H1 (cell line): ENCODE results near the gene INTS1. TPM values are rescaled to one million over a fixed set of nuclear protein-coding genes. Genes with fewer than 3 reads are reported as not detected.

Experiments
- CTCF ChIA-PET: fragments of 300-600 bp; sonication (Branson Sonifier 250); formaldehyde crosslinking; loops from one replicate; lab custom pipeline; 2021; ENCODE audit not compliant: partially characterized antibody; lab: Charles Lee
- POLR2A ChIA-PET: fragments of 300-600 bp; sonication (Branson Sonifier 250); formaldehyde crosslinking; loops from one replicate; lab custom pipeline; 2021; ENCODE audit warnings: inconsistent platforms; ENCODE audit not compliant: partially characterized antibody; lab: Charles Lee
- DNase-seq, 2 experiments: peaks; one replicate each; pipeline versions ENCODE4 v3.0.0 to v3.0.0-alpha.2; 2010 to 2022; ENCODE audit warnings: low spot score in 2 of 2, low read depth in 1 of 2, mixed read lengths in 1 of 2
- FAIRE-seq: peaks from 2 replicates; lab custom pipeline; 2011; peaks lifted over from hg19 to GRCh38; lab: Jason Lieb, UNC
- H2AFZ ChIP-seq: 2 replicates; pipeline ENCODE4 v1.8.1; 2012; ENCODE audit warnings: low read length, inconsistent platforms
- H2AK5ac ChIP-seq: 2 replicates; pipeline ENCODE4 v1.6.1; 2013; ENCODE audit warnings: low read depth, low read length
- H2BK120ac ChIP-seq: replicated peaks from 2 replicates; pipeline ENCODE3; 2013; ENCODE audit warnings: low read depth, low read length, inconsistent platforms
- H2BK12ac ChIP-seq: 2 replicates; pipeline ENCODE4 v1.6.1; 2013; ENCODE audit warnings: low read depth, low read length
- H2BK15ac ChIP-seq: 2 replicates; pipeline ENCODE4 v1.6.1; 2013; ENCODE audit warnings: low read length
- H2BK20ac ChIP-seq: 2 replicates; pipeline ENCODE4 v1.6.1; 2013; ENCODE audit warnings: low read length
- H2BK5ac ChIP-seq: 2 replicates; pipeline ENCODE4 v1.6.1; 2013; ENCODE audit warnings: low read depth, low read length
- H3K14ac ChIP-seq: 2 replicates; pipeline ENCODE4 v1.6.1; 2013; ENCODE audit warnings: inconsistent platforms; ENCODE audit not compliant: insufficient read length
- H3K18ac ChIP-seq: 2 replicates; pipeline ENCODE4 v1.6.1; 2013; ENCODE audit warnings: low read length; ENCODE audit errors: extremely low read depth
- H3K23ac ChIP-seq: 2 replicates; pipeline ENCODE4 v1.6.1; 2013; ENCODE audit warnings: inconsistent platforms; ENCODE audit not compliant: insufficient read length
- H3K23me2 ChIP-seq: 2 replicates; pipeline ENCODE4 v1.6.1; 2013; ENCODE audit warnings: low read depth, low read length
- H3K27ac ChIP-seq: 2 replicates; pipeline ENCODE4 v1.6.1; 2011; ENCODE audit warnings: low read depth, low read length, inconsistent platforms
- H3K27me3 ChIP-seq, 4 experiments: replicated peaks in 1 of 4; 1 replicate in 1 of 4; 2 replicates in 3 of 4; pipeline versions ENCODE4 v1.6.1 to v1.8.1; 2011 to 2013; ENCODE audit warnings: low read length in 3 of 4, mild to moderate bottlenecking in 3 of 4, inconsistent platforms in 2 of 4, mixed read lengths in 2 of 4, moderate library complexity in 1 of 4; ENCODE audit not compliant: control insufficient read depth in 3 of 4, insufficient read depth in 3 of 4; ENCODE audit errors: extremely low read depth in 1 of 4
- H3K36me3 ChIP-seq, 4 experiments: 2 replicates each; pipeline versions ENCODE4 v1.6.1 to v1.8.1; 2011 to 2013; ENCODE audit warnings: mild to moderate bottlenecking in 4 of 4, low read length in 3 of 4, moderate library complexity in 2 of 4, control low read depth in 1 of 4, inconsistent platforms in 1 of 4; ENCODE audit not compliant: insufficient read depth in 4 of 4, control insufficient read depth in 2 of 4
- H3K4ac ChIP-seq: replicated peaks from 2 replicates; pipeline ENCODE3; 2013; ENCODE audit warnings: low read length, low read depth, mixed read lengths, inconsistent platforms; ENCODE audit not compliant: insufficient read length
- H3K4me1 ChIP-seq, 4 experiments: replicated peaks in 1 of 4; 1 replicate in 1 of 4; 2 replicates in 3 of 4; pipeline versions ENCODE4 v1.6.1 to v1.8.1; 2011 to 2013; ENCODE audit warnings: low read length in 3 of 4, inconsistent platforms in 2 of 4, mixed read lengths in 1 of 4; ENCODE audit not compliant: insufficient read depth in 4 of 4, control insufficient read depth in 3 of 4
- H3K4me2 ChIP-seq, 2 experiments: 2 replicates each; pipeline versions ENCODE4 v1.6.1 to v1.8.1; 2011 to 2013; ENCODE audit warnings: low read depth in 2 of 2, low read length in 2 of 2, control low read depth in 1 of 2, inconsistent platforms in 1 of 2, mild to moderate bottlenecking in 1 of 2; ENCODE audit not compliant: insufficient read depth in 1 of 2
- H3K4me3 ChIP-seq, 4 experiments: fragments of 200-600, 300-600 bp in 1 of 4; sonication (generic), shearing (Covaris generic), sonication (Bioruptor Twin) in 1 of 4; 2 replicates each; pipeline versions ENCODE4 v1.5.1 to v1.8.1; 2011 to 2016; ENCODE audit warnings: low read length in 4 of 4, low read depth in 3 of 4, control low read depth in 2 of 4, inconsistent platforms in 2 of 4, mild to moderate bottlenecking in 2 of 4, mixed read lengths in 1 of 4, moderate library complexity in 1 of 4; ENCODE audit not compliant: insufficient read depth in 2 of 4; ENCODE audit errors: extremely low read depth in 1 of 4
- H3K56ac ChIP-seq: replicated peaks from 2 replicates; pipeline ENCODE3; 2013; ENCODE audit warnings: low read depth, mild to moderate bottlenecking, mixed read lengths, low read length, inconsistent platforms; ENCODE audit not compliant: insufficient read length
- H3K79me1 ChIP-seq: 2 replicates; pipeline ENCODE4 v1.6.1; 2013; ENCODE audit warnings: low read depth, low read length, control low read depth
- H3K79me2 ChIP-seq, 2 experiments: 2 replicates each; pipeline versions ENCODE4 v1.6.1 to v1.8.1; 2012 to 2013; ENCODE audit warnings: low read length in 2 of 2, mild to moderate bottlenecking in 2 of 2, inconsistent platforms in 1 of 2; ENCODE audit not compliant: insufficient read depth in 2 of 2, control insufficient read depth in 1 of 2
- H3K9ac ChIP-seq, 4 experiments: replicated peaks in 1 of 4; 1 replicate in 1 of 4; 2 replicates in 3 of 4; pipeline versions ENCODE4 v1.6.1 to v1.8.1; 2011 to 2013; ENCODE audit warnings: low read depth in 3 of 4, low read length in 3 of 4, control low read depth in 2 of 4, mild to moderate bottlenecking in 2 of 4, moderate library complexity in 2 of 4, inconsistent platforms in 1 of 4; ENCODE audit errors: extremely low read depth in 1 of 4
- H3K9me3 ChIP-seq, 2 experiments: 2 replicates each; pipeline versions ENCODE4 v1.6.1 to v1.8.1; 2012 to 2013; ENCODE audit warnings: mild to moderate bottlenecking in 2 of 2, moderate library complexity in 2 of 2, control low read depth in 1 of 2, inconsistent platforms in 1 of 2, low read depth in 1 of 2, low read length in 1 of 2, mixed read lengths in 1 of 2; ENCODE audit not compliant: insufficient read depth in 2 of 2
- H4K20me1 ChIP-seq, 2 experiments: replicated peaks in 1 of 2; 2 replicates each; pipeline versions ENCODE3 to v1.8.1; 2011 to 2013; ENCODE audit warnings: inconsistent platforms in 2 of 2, low read length in 2 of 2, mild to moderate bottlenecking in 1 of 2; ENCODE audit not compliant: insufficient read depth in 2 of 2, control insufficient read depth in 1 of 2
- H4K5ac ChIP-seq: 2 replicates; pipeline ENCODE4 v1.6.1; 2013; ENCODE audit warnings: low read length, low read depth, mixed read lengths, inconsistent platforms; ENCODE audit not compliant: insufficient read length
- H4K8ac ChIP-seq: 2 replicates; pipeline ENCODE4 v1.8.0; 2013; ENCODE audit warnings: mild to moderate bottlenecking, moderate library complexity, low read length, inconsistent platforms; ENCODE audit not compliant: insufficient read depth; ENCODE audit errors: extremely low read depth
- H4K91ac ChIP-seq: replicated peaks from 2 replicates; pipeline ENCODE3; 2013; ENCODE audit warnings: low read length, mixed read lengths, inconsistent platforms; ENCODE audit not compliant: insufficient read length
- EGR1 ChIP-seq: IDR thresholded peaks from 2 replicates; pipeline ENCODE4 v1.6.1; 2011; ENCODE audit warnings: low read depth, low read length, borderline replicate concordance
- WGBS, 2 experiments: shearing (Covaris generic) in 1 of 2; methylation state at CpG; one replicate each; pipeline versions ENCODE4 v1.1.6 to v1.1.7; 2013 to 2015; ENCODE audit warnings: low lambda C conversion rate in 2 of 2, mixed read lengths in 2 of 2, inconsistent platforms in 1 of 2, low coverage in 1 of 2, missing lambda C conversion rate in 1 of 2; ENCODE audit not compliant: insufficient replicate concordance in 2 of 2, insufficient coverage in 1 of 2, insufficient read length in 1 of 2; ENCODE audit errors: extremely low coverage in 1 of 2, missing lambda C conversion rate in 1 of 2; 5-methylcytosine and 5-hydroxymethylcytosine counted together
- polyA plus RNA-seq, 7 experiments: library from polyadenylated mRNA; depleted of rRNA in 3 of 7; stranded (reverse) in 5 of 7; unstranded in 2 of 7; fragments of >200 nt in 5 of 7; fragments of 200-250 nt in 2 of 7; gene quantifications; 1 replicate in 5 of 7; 2 replicates in 1 of 7; 4 replicates in 1 of 7; pipeline versions ENCODE4 v1.2.1 to v1.2.3, GENCODE V29; 2011 to 2013; ENCODE audit warnings: missing spikeins in 2 of 7, mixed read lengths in 2 of 7
- total RNA-seq: library from RNA; stranded (reverse); fragmentation: NEBNext Ultra II Directional; extraction: Animal tissue kit (Norgen Biotek cat#: 25700); gene quantifications from 2 replicates; pipeline ENCODE4 v1.2.1, GENCODE V29; 2021
- TF ChIP-seq, protein P1 (sequence below), 3 experiments: IDR thresholded peaks; 1 replicate in 2 of 3; 2 replicates in 1 of 3; pipeline versions ENCODE4 v1.5.1 to v1.6.1; 2011; ENCODE audit warnings: low read length in 3 of 3, mild to moderate bottlenecking in 3 of 3, inconsistent platforms in 2 of 3, low read depth in 1 of 3, moderate library complexity in 1 of 3; ENCODE audit not compliant: insufficient read depth in 1 of 3; ENCODE audit errors: control extremely low read depth in 1 of 3
- TF ChIP-seq, protein P2 (sequence below): IDR thresholded peaks from 2 replicates; pipeline ENCODE4 v1.6.1; 2012; ENCODE audit warnings: inconsistent platforms

Gene INTS1
- total and polyA plus RNA-seq, 2 of the 8 experiments (the other 6 are each of a cell fraction or from before 2014, with no cell fraction given), result 76.9 to 104 TPM

DNA sequence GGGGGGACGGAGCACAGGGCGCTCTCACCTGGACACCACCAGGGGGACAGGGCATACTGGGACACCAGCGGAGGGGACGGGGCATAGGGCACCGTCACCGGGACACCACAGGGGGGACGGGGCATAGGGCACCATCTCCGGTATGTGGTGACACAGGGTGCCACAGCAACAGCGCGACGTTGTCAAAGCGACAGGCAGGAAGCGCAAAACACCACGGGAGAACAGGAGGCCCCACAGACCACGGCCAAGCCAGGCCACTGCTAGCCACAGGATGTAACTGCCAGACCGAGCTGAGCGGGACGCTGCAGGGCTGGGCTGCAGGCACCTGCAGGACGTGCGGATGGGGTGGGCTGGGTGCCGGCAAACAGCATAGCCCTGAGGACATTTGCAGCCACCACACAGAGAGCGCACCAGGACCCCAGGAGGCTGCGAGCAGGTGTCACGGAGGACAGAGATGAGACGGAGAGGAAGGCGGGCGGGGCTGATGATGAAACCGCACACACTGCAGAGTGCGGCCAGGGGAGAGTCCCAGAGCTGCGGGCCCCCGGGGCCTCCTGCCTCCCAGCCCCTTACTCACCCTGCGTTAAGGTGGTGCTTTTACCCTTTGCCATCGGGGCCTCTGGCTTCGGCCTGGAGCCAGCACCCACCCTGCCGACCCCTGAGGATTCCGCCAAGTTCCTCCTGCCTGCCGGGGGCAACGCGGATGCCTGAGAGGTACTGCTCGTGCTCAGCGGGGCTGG, 62.4 kb downstream of the INTS1 start:
- Histone ChIP-seq H3K14ac (no peak overlapping the region), H2AFZ (no peak overlapping the region), H3K79me1 (no peaks in the 10 kb centered on the region), H4K20me1 (peaks cover 0 to 6% of the 10 kb centered on the region in 2 experiments), H3K9me3 (peaks cover 0 to 3% of the 10 kb centered on the region in 2 experiments; a peak in 1 of 4 replicates), H2BK120ac (no peak overlapping the region), H4K5ac (no peak overlapping the region), H3K4me3 (no peak overlapping the region), H2BK15ac (no peak overlapping the region), H3K4me1 (no peaks in the 10 kb centered on the region; a peak in 1 of 7 replicates), H3K79me2 (peaks cover 0 to 3% of the 10 kb centered on the region in 2 experiments; a peak in 1 of 4 replicates), H2AK5ac (no peak overlapping the region), H4K8ac (no peak overlapping the region; the same call in 1 of the 2 replicates), H3K4me2 (no peak overlapping the region), H2BK5ac (no peak overlapping the region), H3K27ac (no peak overlapping the region), H3K18ac (no peak overlapping the region), H2BK12ac (no peak overlapping the region), H3K23me2 (no peaks in the 10 kb centered on the region), H3K36me3 (no peaks in the 10 kb centered on the region), H3K56ac (no peak overlapping the region), H3K27me3 (no peaks in the 10 kb centered on the region), H2BK20ac (no peak overlapping the region), H3K9ac (no peak overlapping the region; a peak in 1 of 7 replicates), H3K4ac (no peak overlapping the region), H4K91ac (peak overlapping the region; percentile 40), H3K23ac (no peak overlapping the region)
- ChIA-PET POLR2A (interaction anchor here (0.9 kb wide), 1 partner anchor 9 kb away, joined by 3 read pairs; no protein-coding TSS in a partner anchor), CTCF (interaction anchor here (0.8 to 2.4 kb wide), 10 partner anchors 9 to 353 kb away, joined by 3 to 14 read pairs (median 4); no protein-coding TSS in a partner anchor)
- FAIRE-seq (no peak), DNase-seq (no peak)
- TF ChIP-seq, protein P1, sequence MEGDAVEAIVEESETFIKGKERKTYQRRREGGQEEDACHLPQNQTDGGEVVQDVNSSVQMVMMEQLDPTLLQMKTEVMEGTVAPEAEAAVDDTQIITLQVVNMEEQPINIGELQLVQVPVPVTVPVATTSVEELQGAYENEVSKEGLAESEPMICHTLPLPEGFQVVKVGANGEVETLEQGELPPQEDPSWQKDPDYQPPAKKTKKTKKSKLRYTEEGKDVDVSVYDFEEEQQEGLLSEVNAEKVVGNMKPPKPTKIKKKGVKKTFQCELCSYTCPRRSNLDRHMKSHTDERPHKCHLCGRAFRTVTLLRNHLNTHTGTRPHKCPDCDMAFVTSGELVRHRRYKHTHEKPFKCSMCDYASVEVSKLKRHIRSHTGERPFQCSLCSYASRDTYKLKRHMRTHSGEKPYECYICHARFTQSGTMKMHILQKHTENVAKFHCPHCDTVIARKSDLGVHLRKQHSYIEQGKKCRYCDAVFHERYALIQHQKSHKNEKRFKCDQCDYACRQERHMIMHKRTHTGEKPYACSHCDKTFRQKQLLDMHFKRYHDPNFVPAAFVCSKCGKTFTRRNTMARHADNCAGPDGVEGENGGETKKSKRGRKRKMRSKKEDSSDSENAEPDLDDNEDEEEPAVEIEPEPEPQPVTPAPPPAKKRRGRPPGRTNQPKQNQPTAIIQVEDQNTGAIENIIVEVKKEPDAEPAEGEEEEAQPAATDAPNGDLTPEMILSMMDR (IDR thresholded peaks at IDR 0.05; ENCODE audit: control extremely low read depth in 1 of 3, insufficient read depth in 1 of 3, low read depth in 1 of 3, low read length in 3 of 3), result peak in 1 of 3 experiments; percentile 24; a peak in 1 of 4 replicates
- 0 out of 2 replicates have a peak, but pooled peaks have one; percentile 15 for TF ChIP-seq EGR1
- TF ChIP-seq, protein P2, sequence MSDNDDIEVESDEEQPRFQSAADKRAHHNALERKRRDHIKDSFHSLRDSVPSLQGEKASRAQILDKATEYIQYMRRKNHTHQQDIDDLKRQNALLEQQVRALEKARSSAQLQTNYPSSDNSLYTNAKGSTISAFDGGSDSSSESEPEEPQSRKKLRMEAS, result no peak
- 91% methylated on average over 38 of the region's 41 CpGs; no CpG with 5 or more reads in 1 of the 2 experiments for WGBS, 2 experiments
